CD4-positive, alpha-beta T cell treated with Interleukin-6 for 4 hours (primary cell): ENCODE measurements around the gene PLCB4.

Source experiments
- DNase-seq: peaks from one replicate; pipeline ENCODE4 v3.0.0-alpha.2; 2020; ENCODE audit warnings: mixed read lengths

The PLCB4 gene

GRCh38 chr20:9228774-9229450 lies 160.0 kb downstream of the PLCB4 start:
- no peak for DNase-seq

- DNase-seq = no peak
Measured at GRCh38 chr20:9230406-9230805, 161.5 kb downstream of the PLCB4 start.

- no peak for DNase-seq
Measured at GRCh38 chr20:9233804-9234203, 164.9 kb downstream of the PLCB4 start.

GRCh38 chr20:9235518-9235917 lies 166.6 kb downstream of the PLCB4 start:
- DNase-seq = no peak

- DNase-seq = no peak
Measured at GRCh38 chr20:9236458-9236857, 167.6 kb downstream of the PLCB4 start.

- DNase-seq = no peak
Measured at GRCh38 chr20:9241232-9241692, 172.4 kb downstream of the PLCB4 start.

- no peak for DNase-seq
Measured at GRCh38 chr20:9241721-9242427, 173.0 kb downstream of the PLCB4 start.

GRCh38 chr20:9243986-9244385 lies 175.1 kb downstream of the PLCB4 start:
- DNase-seq = no peak

- no peak for DNase-seq
Measured at GRCh38 chr20:9244811-9245210, 175.9 kb downstream of the PLCB4 start.

GRCh38 chr20:9246731-9247130 lies 177.8 kb downstream of the PLCB4 start:
- DNase-seq = no peak

- DNase-seq = no peak
Measured at GRCh38 chr20:9250511-9250910, 181.6 kb downstream of the PLCB4 start.

- no peak for DNase-seq
Measured at GRCh38 chr20:9253006-9253539, 184.2 kb downstream of the PLCB4 start.

GRCh38 chr20:9255171-9255570 lies 186.3 kb downstream of the PLCB4 start:
- DNase-seq = no peak

- DNase-seq = no peak
Measured at GRCh38 chr20:9256393-9256792, 187.5 kb downstream of the PLCB4 start.

- no peak for DNase-seq
Measured at GRCh38 chr20:9258901-9259300, 190.0 kb downstream of the PLCB4 start.

- no peak for DNase-seq
Measured at GRCh38 chr20:9260027-9260426, 191.1 kb downstream of the PLCB4 start.

GRCh38 chr20:9261781-9262180 lies 192.9 kb downstream of the PLCB4 start:
- no peak for DNase-seq

- no peak for DNase-seq
Measured at GRCh38 chr20:9262653-9263194, 193.8 kb downstream of the PLCB4 start.

- no peak for DNase-seq
Measured at GRCh38 chr20:9269280-9269971, 200.5 kb downstream of the PLCB4 start.

- DNase-seq = no peak
Measured at GRCh38 chr20:9270831-9271230, 201.9 kb downstream of the PLCB4 start.

- no peak for DNase-seq
Measured at GRCh38 chr20:9276966-9277468, 208.1 kb downstream of the PLCB4 start.

- DNase-seq = no peak
Measured at GRCh38 chr20:9279918-9280401, 211.1 kb downstream of the PLCB4 start.

- DNase-seq = no peak
Measured at GRCh38 chr20:9280666-9281065, 211.8 kb downstream of the PLCB4 start.
